HG02870 (cell line): ENCODE results near the gene SULT1A1.
"Not testable (repeated sequence)": the region's sequence is repeated elsewhere in the genome, so short reads cannot be mapped to it uniquely, and the experiment has no call there.

Experiments
- ATAC-seq: cut with Tn5 transposase; IDR thresholded peaks from one replicate; pipeline ENCODE4 v1.9.1; 2021; ENCODE audit warnings: mild to moderate bottlenecking, moderate library complexity; ENCODE audit not compliant: unreplicated experiment

The SULT1A1 gene

DNA sequence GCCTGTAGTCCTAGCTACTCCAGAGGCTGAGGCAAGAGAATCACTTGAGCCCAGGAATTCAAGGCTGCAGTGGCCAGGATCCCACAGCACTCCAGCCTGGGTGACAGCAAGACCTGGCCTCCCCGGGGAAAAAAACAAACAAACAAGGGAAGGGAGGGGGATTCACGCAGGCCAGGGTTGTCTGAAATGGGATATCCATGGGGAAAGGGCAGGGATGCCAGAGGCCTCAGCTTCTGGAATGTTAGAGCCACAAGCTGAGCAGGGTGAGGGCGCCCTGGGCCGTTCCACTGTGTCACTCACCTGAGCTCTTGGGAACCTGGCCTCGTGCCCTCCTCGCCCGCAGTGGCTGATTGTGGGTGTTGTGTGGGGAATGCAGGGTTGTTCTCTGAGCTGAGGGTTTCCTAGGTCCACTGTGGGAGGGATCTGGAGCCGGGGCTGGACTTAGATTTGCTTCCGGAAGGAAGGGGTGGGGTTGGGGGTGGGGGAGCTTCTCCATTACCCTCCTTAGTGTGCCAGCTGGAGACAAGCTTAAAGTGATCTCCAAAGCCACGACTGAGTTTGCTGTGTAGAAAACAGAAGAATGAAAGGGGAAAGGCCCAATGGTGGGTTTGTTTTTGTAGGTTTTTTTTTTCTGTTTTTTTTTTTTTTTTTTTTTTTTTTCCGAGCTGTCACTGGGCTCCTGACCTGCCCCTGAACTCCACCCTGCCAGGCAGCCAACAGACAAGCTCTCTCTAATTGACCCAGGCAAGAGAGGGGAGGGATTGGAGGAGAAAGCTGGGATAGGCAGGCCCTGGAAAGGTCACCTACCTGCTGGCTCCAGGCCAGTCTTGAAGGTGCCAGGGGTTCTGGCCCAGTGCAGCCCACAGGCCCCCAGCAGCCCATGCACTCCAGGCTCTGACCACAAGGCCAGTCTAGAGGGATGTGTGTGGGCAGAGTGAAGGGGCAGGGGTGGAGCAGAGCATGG is at the start of gene SULT1A1:
Gene SULT1A1, minus strand, starts transcription at position 414 of the 964 bp plus-strand sequence. CDS start 1,189 bp downstream, outside the sequence.
- ATAC-seq: no peak

DNA sequence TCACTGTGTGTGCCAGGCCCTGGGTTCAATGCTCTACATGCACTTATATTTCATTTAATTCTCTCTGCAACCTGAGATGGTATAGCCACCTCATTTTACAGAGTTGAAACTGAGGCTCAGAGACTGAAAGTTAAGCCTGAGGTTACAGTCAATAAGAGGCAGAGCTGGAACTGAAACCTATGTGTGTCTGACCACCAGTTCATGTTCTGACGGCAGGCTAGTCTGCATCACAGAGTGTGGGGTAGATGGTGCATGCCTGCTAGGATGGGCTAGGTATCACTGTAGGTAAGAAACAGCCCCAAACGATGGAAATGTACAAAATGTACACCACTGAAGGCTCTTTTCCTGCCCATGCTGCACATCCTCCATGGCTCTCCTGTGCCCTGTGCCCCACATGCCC is 30.1 kb upstream of the SULT1A1 start:
- ATAC-seq: not testable (repeated sequence)

DNA sequence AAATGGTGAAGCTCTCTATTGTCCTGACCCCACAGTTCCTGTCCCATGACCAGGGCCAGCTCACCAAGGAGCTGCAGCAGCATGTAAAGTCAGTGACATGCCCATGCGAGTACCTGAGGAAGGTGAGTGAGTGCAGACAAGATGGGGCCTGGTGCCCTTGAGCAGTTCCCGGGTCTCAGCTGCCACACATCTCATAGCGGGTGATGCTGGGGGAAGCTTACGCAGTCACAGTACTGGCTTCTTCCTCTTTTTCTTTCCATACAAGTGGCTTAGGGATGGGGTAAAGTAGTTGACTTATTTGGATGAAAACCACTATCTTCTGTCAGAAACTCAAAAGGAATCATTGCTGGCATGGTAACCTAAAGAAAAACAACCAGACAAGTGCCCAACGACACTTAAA is 28.5 kb upstream of the SULT1A1 start:
- ATAC-seq: not testable (repeated sequence)

DNA sequence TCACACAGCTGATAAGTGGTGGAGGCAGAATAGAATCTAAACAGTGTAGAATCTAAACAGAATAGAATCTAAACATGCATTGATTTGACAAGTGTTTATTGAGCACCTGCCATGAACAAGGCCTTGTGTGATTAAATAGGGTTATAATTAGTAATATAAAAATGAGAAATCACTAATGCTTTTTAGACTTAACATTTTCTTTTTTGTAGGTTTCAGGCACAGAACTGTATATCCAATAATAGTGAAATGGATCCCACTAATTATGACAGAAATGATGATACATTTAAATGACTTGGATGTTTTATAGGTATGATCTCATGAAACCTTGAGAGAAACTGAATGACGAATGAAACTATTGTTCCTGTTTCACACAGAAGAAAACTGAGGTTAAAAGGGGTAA is 27.9 kb upstream of the SULT1A1 start, which contains the start of gene NPIPB8:
Gene NPIPB8, plus strand, starts transcription at position 301 of the 400 bp plus-strand sequence. CDS start 296 bp downstream, outside the sequence.
- ATAC-seq: not testable (repeated sequence)

DNA sequence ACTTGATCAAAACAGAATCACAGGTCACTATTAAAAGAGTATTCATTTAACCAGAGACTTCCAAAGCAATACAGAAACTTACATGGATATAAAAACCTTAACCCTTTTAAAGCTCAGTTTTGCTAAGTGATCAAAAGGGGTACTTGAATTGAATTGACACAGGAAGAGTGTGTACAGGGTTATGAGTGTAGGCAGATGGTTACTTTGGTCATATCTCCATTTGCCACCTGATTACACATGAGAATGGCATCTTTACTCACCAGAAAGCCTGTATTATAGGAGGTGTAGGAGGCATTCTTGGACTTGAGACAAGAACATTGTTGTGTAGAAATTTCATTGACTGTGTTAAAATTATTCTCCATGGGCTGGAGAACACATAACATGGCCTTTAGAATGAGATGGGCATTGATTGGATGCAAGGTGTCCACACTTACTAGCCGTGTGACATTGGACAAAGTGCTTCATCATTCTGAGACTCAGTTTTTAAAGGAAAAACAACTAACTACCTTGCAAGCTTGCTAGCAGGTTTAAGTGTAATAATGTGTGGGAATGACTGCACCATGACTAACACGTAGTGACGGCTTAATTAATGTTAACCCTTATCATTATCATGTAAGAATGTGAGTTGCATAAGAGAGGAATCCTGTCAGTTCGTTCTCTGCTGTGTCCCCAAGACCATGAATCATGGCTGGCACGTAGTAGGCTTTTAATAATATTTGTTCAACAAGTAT is 26.4 kb upstream of the SULT1A1 start:
- ATAC-seq: not testable (repeated sequence)

DNA sequence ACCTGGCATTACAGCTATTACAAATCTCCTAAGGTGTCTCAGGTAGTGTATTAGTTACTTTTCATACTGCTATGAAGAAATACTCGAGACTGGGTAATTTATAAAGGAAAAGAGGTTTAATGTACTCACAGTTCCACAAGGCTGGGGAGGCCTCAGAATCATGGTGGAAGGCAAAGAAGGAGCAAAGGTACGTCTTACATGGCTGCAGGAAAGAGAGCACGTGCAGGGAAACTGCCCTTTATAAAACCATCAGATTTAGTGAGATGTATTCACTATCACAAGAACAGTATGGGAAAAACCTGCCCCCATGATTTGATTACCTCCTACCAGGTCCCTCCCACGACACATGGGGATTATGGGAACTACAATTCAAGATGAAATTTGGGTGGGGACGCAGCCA is 21.1 kb upstream of the SULT1A1 start:
- not testable (repeated sequence) for ATAC-seq

DNA sequence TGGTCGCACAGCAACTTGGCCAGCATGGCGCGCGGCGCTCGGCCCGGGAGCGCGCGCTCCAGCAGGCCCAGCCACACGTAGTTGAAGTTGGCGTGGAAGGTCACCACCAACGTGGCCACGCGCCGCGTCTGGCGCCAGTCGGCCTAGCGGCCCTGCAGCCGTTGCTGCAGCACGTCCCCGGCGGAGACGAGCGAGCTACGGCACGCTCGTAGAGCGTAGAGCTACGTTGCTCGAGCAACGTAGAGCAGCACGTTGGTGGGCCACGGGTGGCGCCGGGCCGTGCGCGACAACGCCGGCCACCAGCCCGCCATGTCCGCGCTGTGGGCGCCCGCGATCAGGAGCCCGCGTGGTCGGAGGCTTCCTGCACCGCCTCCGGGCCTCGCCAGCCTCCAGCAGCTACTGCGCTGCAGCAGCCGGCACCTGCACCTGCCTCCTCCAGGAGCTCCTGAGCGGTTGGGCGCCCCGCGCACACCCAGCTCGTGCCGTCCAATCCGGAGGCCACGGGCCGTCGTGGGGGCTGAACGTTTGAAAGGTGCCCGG is 13.4 kb upstream of the SULT1A1 start:
- no peak for ATAC-seq

DNA sequence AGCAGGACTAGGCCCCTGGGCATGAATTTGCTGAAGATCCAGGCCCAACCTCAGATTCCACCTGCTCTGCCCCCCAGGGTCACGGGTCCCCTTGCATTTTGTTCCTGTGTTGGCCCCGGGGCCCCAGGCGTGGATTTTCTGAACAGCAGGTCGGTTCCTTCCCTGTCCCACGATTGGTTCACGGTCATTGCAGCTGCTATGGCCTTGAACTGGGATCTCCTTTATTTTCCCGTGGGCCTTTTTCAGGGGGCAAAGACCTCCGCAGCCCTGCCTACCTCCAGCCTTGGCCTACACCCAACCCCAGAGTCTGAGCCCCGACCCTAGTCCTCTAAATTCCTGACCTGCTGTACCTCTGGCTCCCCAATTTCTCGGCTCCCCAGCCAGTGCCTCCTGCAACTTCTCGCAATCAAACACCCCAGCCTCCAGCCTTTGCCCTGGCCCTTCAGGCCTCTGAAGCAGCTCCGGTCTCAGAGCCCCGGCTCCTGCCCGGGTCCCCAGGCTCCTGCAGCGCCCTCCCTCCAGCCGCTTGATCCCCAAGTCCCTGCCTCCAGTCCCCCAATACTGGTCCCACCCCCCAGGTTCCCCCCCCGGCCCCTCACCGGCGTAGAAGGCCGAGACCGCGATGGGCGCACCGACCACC is 12.8 kb upstream of the SULT1A1 start:
- not testable (repeated sequence) for ATAC-seq

DNA sequence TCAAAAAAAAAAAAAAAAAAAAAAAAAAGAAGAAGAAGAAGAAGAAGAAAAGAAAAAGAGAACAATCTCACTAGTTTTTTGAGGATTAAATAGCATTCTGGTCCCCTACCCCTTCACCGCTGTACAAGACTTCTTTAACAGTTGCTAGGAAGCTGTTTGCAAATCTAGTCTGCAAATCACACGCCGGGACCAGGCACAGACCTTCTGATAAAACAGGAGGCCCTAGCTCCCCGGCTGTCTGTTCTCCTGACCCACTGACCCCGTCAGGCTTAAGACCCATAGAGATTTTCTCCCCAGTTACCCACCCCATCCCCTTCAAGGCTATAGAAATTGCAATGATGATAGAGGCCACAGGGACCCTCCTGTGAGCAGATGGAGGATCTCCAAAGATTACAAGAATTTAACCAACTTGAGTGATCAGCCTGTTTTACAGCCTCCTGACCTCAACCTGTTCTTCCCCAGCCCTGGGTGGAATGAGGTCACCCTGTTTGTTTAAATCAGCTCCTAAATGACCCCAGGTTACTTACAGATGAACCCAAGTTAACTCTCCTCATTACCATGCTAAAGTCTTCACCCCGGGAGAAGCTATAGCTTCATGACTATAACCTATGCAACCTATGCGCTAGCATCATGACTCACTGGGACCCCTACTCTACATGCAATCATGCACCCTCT is 11.8 kb upstream of the SULT1A1 start:
- ATAC-seq: no peak

DNA sequence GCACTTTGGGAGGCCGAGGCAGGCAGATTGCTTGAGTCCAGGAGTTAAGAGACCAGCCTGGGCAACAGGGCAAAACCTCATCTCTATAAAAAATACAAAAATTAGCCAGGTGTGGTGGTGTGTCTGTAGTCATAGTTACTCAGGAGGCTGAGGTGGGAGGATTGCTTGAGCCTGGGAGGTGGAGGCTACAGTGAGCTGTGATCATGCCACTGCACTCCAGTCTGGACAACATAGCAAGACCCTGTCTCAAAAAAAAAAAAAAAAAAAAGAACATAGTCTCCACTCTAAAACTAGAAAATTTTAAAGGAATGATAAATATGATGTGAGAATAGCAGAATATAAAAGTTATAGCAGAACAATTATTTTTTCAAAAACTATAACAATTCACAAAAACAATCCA is 10.5 kb upstream of the SULT1A1 start:
- not testable (repeated sequence) for ATAC-seq

DNA sequence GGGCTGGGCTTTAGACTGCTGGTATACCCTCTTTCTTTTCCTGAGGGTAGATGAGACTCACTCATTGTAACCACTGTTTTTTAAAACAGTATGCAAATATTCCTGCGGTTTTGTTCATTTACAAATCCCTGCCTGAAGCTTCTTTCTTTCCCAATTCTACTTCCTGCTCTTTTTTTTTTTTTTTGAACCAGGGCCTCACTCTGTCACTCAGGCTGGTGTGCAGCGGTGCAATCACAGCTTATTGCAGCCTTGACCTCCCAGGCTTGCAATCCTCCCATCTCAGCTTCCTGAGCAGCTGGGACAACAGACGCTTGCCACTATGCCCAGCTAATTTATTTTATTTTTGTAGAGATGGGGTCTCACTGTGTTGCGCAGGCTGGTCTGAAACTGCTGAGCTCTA is 8.0 kb upstream of the SULT1A1 start:
- no peak for ATAC-seq

DNA sequence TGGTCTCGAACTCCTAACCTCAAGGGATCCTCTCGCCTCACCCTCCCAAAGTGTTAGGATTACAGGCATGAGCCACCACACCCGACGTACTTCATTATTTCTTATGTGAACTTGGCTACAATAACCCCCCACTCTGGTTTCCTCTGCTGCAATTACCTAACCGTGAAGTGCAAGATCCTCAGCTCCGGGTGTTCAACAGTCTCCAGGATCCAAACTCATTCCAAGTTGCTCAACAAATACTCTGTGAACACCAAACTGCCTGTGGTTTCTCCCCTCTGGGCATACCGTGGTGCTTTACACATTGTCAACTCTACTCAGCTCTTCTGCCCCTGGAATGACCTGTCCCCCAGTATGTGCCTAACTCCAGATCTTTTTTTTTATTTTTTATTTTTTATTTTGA is 6.8 kb upstream of the SULT1A1 start:
- ATAC-seq: no peak

DNA sequence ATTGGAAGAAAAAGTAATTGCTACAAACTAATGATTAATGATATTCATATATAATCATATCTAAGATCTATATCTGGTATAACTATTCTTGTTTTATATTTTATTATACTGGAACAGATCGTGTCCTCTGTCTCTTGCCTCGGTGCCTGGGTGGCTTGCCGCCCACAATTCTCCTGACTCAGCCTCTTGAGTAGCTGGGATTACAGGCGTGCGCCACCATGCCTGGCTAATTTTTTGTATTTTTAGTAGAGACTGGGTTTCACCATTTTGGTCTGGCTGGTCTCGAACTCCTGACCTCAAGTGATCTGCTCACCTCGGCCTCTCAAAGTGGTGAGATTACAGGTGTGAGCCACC is 6.4 kb upstream of the SULT1A1 start:
- not testable (repeated sequence) for ATAC-seq

DNA sequence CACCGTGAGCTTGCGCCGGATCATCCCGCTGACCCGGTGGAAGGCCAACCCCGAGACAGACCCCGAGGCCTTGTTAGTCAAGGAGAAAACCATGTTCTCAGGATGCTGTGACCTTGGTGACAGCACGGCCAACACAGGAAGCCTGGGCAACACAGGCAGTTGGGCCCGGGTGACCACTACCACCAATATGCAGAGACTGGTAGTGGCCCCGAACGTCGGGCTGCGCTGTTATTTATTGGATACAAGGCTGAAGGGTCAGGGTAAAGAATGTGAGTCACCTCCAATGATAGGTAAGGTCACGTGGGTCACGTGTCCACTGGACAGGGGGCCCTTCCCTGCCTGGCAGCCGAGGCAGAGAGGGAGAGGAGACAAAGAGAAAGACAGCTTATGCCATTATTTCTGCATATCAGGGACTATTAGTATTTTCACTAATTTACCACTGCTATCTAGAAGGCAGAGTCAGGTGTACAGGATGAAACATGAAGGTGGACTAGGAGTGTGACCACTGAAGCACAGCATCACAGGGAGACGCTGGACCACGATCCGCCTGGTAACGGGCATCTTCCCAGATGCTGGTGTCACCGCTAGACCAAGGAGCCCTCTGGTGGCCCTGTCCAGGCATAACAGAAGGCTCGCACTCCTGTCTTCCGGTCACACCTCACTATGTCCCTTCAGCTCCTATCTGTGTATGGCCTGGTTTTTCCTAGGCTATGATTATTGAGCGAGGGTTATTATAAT is 5.8 kb upstream of the SULT1A1 start:
- ATAC-seq: not testable (repeated sequence)

DNA sequence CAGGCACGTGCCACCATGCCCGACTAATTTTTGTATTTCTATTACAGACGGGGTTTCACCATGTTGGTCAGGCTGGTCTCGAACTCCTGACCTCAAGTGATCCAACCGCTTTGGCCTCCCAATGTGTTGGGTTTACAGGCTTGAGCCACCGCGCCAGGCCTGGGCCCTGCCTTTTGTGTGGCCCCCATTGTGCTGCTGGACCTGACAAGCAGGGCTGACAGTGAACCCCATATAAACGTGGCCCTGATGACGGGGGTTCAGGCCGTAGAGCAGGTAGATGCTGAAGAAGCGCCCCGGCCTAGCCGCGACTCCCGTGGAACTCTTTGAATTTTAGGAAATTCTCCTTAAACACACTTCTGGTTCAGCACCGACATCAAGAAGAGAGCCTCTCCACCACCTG is 4.7 kb upstream of the SULT1A1 start:
- not testable (repeated sequence) for ATAC-seq

DNA sequence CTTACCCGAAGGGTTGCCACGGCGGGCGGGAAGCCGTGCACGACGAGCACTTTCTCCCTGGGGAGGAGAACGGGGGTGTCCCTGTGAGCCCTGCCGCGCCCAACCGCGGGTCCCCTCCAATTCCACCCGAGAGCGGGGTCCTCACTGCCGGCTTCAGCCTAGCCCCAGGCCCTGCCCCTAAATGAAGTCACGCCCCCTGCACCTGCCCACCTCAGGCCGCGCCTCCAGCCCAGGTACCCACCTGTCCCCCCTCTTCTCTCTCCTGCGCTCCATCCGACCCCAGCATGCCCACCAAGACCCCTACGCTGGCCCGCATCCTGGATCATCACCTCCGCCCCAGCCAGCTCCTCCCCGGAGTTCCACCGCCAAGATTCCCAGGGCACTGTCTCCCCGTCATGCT is 4.1 kb upstream of the SULT1A1 start:
- ATAC-seq: not testable (repeated sequence)

DNA sequence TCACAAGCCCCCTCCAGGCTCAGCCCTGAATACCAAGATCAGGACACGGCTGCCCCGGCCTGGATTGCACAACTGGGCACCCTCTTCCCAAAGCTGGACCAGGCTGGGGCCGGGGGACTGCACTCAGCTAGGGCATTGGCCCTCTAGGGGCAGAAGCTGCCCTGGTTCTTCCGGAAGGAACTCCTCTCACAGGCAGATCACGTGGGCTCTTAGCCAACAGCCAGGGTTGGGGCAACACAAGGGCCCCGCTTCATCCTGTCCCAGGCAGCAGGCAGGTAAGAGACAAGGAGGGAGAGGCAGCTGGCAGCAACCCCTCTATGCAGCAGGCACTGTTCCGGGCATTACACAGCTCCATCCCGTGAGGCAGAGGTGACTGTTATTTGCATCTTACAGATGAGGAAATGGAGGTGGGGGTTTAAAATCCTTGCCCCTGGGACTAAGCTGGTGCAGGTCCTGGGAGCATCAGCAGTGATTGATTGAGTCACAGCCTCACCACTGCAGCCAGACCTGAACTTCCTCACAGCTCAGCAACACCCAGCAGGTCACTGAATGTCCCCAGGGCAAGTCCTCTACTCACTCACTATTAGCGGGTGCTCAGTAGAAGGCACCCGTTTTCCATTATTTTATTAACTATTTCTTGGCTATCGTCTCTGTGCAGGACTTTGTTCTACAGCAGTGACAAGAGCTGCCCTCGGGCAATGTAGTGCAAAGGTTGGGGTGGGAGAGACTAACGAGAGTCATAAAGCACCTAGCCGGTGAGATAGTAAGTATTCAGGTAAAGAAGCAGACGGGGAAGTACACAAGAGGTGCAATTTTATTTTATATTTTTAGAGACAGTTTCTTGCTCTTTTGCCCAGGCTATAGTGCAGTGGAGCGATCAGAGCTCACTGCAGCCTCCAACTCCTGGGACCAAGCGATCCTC is 2.8 kb upstream of the SULT1A1 start:
- ATAC-seq: not testable (repeated sequence)

DNA sequence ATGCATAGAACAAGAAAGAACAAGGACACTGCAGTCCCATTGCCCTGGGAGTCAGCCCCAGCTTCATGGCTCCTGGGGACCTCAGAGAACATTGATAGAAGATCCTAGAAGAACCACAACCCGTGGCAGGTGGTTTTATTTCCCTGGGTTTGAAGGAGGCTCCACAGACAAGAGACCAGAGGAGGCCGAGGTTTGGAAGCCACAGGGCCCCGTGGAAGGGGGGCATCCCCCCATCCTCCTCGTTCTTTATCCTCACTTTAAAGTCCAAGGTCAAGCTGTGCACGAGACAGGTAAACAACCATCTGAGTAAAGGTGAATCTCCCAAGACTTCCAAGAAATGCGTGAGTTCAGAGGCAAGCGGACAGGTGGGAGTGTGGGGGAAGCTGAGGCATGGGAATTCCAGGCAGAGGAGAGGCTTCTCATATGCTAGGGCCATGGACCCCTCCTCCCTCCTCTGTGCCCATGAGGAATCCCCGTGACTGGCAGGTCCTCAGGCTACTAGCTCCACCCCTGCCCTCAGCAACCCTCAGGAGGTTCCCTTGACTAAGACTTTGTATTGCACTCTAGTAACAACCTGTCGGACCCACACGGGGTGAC is 849 bp upstream of the SULT1A1 start:
- no peak for ATAC-seq
